GM12891 (cell line): ENCODE results near the gene PLXNC1.

ENCODE experiments used
- POLR2A ChIP-seq: IDR thresholded peaks from 2 replicates; pipeline ENCODE4 v1.6.1; 2011; ENCODE audit warnings: low read depth, low read length, control low read depth
- POLR2AphosphoS5 ChIP-seq: IDR thresholded peaks from 2 replicates; pipeline ENCODE4 v1.6.1; 2011; ENCODE audit warnings: low read depth, low read length, control low read depth

GRCh38 chr12:94320109-94320508, 171.7 kb downstream of the PLXNC1 start:
- TF ChIP-seq POLR2AphosphoS5 (no peak), POLR2A (no peak)
